HG02571 (cell line): ENCODE data around the gene CCDC91.

Experiments used
- ATAC-seq: cut with Tn5 transposase; IDR thresholded peaks from one replicate; pipeline ENCODE4 v1.9.1; 2021; ENCODE audit warnings: mild to moderate bottlenecking, moderate library complexity; ENCODE audit not compliant: unreplicated experiment

Gene CCDC91, protein sequence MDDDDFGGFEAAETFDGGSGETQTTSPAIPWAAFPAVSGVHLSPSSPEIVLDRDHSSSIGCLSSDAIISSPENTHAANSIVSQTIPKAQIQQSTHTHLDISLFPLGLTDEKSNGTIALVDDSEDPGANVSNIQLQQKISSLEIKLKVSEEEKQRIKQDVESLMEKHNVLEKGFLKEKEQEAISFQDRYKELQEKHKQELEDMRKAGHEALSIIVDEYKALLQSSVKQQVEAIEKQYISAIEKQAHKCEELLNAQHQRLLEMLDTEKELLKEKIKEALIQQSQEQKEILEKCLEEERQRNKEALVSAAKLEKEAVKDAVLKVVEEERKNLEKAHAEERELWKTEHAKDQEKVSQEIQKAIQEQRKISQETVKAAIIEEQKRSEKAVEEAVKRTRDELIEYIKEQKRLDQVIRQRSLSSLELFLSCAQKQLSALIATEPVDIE

DNA sequence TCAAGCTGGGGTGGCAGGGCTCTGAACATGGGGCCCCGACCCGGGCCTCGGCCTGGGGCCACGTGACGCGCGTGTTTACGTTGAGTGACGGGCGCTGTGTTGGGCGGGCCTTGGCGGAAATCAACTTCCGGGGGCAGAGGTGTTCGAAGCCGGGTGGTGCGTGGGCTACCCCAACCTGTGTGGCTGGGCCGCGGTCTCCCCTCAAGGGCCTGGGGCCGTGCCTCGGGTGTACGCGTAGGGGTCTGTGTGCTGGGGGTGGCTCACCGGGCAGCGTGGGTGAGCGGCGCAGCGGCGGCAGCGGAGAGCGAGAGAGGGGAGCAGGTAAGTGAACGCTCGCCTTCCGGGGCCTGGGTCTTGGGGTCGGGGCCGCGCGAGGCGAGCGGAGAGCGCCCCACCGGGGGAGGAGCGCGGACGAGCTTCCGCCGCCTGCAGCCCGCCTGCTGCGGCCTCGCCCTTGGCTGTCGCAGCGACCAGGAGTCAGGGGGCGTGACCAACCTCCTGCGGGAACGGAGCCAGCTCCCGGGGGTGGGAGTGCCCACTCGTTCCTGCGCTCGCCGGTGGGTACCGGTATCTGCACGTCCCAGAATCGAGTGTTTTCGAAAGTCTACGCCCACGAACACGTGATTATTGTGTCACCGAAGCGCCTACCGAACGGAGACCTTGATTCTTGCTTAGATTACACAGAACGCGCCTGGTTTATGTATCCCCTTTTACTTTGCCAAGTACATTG is at the start of gene CCDC91:
CCDC91 (plus strand) TSS at position 136 of the 730 bp plus-strand sequence. CDS start 66,760 bp downstream, outside the sequence.
- ATAC-seq, result peak; percentile 93

DNA sequence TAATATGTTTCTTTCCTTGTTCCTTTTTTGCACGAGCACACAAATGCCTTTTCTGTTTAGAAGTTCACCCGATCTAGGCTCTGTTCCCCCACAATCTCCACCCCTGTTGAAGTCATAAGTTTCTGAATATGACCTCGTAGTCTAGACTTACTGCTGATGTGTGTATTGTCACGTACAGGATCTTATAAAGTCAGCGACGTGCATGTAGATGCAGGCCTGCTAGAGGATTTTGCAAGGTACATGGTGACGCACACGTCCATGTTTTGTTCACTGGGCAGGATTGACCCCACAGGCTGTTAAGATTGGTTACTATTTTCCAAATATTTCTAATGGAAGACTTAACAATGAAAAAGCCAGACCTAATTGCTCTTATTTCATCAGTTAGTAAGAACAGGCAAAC is 46.2 kb upstream of the CCDC91 start:
- ATAC-seq, result no peak

DNA sequence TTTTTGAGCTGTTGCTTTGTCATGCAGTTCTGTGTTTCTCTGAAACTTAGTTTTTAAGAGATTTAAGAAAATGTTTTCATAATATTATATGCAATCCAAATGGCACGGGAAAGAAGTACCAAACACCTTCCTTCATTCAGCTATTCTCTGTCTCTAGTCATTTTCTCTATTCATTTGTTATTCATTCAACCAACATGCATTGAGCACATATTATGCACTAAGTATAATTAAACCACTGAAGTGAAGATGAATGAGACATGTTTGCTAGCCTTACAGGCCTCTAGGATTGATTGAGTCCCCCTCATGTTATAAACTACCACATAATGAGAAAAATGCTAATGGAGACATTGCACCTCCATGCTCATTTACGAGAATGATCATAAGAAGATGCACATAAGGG is 45.7 kb upstream of the CCDC91 start:
- no peak for ATAC-seq

DNA sequence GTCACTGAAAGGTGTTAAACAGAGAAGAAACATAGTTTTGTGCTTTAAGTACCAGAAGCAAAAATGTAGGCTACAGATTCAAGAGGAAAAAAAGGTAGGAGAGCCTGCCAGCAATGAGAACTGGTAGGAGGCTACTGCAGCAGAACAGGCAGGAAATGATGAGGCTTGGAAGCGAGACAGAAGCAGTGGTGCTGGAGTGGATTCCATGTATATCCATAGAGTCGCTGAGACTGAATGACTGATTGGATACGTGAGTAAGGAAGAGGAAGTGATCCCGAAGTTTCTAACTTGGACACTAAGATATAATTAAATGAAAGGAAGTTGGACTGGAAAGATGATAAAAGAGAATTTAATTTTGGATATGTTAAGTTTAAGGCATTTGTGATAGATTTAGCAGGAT is 45.0 kb upstream of the CCDC91 start:
- no peak for ATAC-seq

DNA sequence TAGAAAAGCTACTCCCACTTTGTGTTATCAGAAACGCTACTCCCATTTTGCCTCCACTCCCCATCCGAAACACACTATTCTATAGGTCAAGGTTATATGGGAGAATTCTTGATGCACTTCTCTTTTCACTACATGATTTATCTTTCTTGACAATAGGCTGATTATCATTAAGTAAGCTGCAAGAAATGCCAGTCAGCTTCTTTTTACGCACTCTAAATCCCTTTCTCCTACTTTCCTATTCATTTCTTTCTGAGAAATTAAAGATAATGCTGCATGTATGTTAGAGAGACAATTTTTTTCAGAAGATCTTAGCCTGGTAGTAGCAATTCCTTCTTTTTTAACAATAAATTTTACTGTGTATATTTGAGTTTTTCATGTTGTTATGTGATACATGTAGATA is 41.0 kb upstream of the CCDC91 start:
- no peak for ATAC-seq

DNA sequence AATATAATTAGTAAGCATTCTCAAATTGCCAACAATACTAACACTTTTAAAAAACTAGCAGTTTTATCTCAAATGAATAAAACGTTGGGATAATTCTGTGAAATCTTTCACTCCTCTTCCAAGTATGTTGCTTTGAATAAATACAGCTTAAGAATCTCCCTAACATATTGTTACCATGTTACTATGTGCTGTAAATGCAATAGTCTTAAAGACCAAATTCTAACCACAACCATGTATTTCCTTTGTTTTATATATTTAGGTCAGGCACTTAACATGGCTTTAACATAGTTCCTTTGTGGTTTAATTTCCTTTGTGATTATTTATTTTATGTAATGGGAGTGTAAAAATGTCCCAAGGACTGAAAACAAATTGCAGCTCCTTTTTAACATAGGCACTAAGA is 33.9 kb upstream of the CCDC91 start:
- ATAC-seq, result no peak

DNA sequence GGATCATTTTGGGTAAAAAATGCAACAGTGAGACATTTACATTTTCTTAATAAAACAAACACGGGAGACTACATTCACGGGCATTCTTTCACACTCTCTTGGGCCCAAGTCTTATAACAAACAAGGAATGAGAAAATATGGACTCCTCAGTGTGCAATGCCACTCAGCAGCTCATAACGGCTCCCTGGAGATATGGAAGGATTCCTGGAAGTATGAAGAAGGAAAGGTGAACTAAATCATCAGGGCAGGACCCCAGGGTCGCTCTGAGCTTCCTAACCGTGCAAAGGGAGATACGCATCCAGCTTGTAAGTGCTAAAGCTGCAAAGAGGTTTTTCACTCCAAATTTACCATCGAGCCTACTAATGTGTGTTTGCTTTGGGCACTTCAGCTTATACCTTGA is 33.5 kb upstream of the CCDC91 start:
- no peak for ATAC-seq

DNA sequence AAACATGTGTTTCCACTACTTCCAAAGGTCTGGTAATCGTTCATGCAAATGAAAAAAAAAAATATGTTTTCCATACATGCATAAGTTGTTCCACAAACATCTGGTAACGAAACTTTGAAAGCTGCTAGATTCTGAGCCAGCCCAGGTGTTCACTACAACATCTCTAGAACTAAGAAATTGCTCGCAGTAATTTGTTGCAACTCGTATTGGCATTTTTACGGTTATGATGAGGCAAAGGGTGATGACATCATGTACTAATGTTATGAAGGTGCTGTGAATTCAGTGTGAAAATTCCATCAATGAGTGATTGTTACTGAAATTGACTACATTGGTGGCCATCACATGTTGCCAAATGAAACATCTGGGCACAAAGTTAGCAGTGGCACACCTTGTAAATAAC is 31.9 kb upstream of the CCDC91 start:
- ATAC-seq, result no peak

DNA sequence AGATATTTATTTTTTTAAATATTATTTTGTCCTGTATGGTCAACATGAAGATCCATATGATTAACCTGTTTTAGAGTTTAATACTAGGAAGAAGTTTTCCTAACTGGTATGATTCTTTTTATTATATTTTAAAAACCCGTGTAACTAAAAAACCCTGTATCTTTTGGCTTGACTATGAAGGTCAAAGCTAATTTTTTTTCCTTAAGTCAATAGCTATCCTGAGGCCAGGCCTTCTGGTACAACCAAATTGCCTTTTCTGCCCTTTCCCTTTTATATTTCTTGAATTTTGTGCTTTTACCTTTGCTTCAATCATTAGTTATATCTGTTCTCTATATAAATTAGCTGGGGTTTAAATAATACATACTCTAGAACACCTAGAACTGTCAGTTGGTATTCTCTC is 30.6 kb upstream of the CCDC91 start:
- no peak for ATAC-seq

DNA sequence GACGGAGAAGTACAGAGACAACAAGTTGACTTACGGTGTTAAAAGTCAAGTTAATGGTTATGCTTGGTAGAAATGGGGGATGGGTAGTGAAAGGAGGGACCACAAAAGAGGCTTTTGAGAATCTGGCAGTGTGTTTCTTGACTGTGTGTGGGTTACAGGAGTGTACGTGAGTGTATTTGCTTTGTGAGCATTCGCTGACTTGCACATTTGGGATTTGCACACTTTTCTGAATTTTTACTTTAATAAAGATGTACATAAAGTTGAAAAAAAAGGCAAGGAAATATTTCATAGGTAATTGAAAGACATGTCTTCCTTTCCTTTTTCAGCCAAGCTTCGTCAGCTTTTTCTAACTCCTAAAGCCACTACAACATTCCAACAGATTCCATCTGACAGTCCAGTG is 28.6 kb upstream of the CCDC91 start:
- no peak for ATAC-seq

DNA sequence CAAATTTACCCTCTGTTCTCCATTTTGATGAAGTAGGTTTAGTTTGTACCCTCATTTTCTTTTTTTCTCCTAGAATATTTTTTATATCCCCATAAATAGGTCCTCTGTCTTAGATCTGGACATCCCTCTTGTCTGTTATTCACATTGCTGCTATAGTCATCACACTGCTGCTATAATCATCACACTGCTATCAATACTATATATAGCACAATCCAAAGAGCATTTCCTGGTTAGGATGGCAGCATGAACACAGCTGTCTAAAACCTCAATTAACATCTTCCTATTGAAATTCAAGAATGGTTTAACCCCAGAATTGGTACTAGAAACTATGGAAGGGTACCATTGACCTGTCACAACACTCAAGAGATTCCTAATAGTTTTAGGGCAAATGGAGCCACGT is 27.6 kb upstream of the CCDC91 start:
- ATAC-seq, result no peak

DNA sequence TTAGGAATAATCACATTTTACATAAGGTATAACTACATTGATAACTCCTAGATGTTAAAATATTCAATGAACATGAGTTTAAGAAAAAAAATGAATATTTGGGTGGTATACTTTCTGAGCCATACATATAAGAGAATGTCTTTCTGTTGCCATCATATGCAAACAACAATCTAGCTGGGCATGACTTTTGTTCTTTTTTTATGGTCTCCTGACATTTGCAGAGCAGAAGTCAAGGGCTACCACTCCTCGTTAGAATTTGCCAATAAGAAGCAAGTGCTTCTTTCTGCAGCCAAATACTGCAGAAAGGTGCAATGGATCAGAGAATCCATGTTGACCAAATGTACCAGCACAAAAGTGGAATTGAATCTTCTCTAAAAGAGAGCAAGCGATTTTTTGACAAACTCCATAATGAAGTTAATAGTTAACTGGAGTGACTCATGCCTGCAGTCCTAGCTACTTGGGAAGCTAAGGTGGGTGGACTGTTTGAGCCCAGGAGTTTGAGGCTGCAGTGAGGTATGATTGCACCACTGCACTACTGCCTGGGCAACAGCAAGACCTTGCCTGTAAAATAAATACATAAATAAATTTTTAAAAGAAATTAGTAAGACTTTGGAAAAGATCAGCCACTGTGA is 25.5 kb upstream of the CCDC91 start:
- no peak for ATAC-seq

DNA sequence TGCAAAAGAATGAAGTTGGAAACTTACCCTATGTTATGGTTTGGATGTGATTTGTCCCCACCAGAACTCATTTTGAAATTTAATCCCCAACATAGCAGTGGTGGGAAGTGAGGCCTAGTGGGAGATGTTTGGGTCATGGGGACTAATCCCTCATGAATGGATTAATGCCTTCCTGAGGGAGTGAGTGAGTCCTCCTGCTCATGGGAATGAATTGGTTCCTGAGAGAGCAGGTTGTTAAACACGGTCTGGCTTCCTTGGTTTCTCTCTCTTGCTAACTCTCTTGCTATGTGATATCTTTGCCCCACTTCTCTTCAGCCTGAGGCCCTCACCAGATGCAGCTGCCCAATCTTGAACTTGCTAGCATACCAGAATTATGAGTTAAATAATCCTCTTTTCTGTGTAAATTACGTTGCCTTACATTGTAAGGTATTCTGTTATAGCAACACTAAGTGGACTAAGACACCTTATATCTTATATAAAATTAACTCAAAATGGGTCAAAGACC is 22.2 kb upstream of the CCDC91 start:
- no peak for ATAC-seq

DNA sequence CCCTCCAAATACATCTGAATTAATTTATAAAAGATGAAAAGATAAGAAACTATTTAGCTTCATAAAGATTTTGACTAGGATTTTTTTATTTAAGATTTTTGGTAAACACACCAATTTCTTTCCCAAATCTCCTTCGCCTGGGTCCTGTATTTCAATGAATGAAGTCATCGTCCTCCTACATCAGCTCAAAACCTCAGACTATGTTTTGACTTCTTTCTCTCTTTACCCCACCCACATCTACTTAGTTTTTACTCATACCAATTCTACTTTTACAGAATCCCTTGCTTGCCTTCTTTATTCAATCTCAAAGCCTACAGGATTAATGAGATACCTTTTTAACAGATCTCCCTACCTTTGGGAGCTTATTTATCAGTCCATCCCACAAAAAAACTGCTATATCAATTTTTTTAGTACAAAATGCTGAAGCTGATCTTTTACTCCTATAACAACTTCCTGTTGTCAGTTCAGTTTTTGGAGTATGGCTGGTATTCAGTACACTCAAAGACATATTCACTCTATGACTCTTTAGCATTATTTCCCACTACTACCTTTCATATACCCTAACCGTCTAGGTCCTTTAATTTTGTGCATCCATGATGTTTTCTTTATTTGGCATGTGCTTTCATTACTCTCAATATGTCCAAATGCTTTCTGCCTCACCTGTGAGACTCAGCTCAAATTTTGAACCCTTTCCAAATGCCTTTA is 18.7 kb upstream of the CCDC91 start:
- ATAC-seq, result no peak

DNA sequence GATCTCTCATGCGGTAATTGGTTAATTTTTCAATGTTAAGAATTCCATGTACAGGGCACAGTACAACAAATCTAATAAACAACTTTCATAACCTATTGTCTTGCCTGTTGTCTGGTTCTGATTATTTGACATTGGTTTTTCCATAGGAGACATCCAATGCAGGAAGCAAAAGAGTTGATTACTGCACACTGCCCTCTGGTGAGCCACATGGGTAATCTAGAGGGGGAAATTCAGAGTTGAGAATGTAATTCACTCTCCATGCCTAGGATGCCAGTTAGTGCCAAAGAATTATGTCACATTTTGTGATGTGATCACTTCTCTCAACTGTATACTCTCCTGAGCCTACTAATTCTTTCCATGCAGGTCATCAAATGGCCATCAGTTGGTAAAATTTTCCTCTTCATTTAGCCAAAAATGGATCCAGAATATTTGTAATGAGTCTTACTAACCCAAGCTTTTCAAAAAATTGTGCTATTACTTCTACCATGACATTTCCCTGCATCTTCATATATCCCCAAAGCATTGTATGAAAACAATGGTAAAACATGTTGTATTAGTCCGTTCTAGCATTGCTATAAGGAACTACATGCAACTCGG is 17.7 kb upstream of the CCDC91 start:
- ATAC-seq, result no peak

DNA sequence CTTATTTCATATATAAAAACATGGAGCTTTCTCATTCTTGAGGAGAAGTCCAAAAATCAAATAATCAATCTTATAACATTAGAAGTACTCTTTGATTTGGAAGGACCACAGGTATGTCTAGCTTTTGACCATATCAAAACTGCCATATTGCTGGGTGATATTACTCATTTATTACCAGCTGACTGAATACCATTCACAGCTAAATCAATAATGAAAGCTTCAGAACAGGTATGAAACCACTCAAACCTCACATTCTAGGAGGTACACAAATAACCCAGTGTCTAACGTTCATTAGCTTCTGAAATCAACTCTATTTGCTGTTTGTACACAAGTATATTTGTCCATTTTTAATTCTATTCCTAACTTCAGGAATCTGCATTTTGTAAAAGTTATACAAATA is 16.8 kb upstream of the CCDC91 start:
- no peak for ATAC-seq

DNA sequence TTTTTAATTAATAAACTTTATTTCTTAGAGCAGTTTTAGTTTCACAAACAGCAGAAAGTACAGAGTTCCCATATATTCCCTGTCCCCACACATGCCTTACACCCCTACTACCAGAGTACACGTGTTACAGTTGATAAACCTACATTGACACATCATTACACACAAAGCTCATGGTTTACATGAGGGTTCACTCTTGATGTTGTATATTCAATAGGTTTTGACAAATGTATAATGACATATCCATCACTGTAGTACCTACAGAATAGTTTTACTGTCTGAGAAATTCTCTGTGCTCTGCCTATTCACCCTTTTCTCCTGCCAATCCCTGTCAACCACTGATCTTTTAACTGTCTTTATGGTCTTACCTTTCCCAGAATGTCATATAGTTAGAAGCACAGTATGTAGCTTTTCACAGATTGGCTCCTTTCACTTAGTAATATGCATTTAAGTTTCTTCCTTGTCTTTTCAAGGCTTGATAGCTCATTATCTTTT is 15.1 kb upstream of the CCDC91 start:
- no peak for ATAC-seq

DNA sequence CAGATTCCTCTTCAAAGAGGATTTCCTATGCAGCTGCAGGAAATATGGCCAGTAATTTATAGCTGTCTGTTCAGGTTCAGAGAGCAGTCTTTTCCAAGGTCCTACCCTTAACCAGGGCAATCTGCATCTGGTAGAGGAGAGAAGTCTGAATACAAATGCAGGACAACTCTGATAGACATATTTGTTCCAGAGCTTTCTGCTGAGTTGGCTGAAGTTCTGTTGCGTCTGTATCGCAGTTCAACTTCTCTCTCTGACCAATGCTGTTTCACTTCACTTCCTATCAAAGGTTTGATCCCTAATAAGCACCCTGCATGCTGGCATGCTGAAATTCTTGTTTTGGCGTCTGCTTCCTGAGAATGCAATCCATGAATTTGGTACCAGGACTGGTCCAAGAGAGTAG is 14.0 kb upstream of the CCDC91 start:
- no peak for ATAC-seq

DNA sequence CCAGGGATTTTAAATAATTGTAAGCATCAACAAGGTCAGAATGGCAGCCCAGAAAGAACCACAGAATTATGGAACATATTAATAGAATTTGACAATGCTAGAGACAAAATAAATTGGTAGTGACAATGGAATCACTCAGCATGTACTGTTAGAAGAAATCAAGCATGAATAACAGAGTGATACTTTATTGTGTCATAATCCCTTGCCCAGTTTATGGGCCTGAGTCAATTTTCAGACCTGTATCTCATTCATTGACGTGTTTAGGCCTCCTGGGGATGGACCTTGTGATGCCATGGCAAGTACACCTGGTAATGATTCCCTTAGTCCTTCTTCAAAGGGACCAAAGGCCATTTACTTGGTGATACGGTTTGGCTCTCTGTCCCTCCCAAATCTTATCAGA is 12.8 kb upstream of the CCDC91 start:
- no peak for ATAC-seq

DNA sequence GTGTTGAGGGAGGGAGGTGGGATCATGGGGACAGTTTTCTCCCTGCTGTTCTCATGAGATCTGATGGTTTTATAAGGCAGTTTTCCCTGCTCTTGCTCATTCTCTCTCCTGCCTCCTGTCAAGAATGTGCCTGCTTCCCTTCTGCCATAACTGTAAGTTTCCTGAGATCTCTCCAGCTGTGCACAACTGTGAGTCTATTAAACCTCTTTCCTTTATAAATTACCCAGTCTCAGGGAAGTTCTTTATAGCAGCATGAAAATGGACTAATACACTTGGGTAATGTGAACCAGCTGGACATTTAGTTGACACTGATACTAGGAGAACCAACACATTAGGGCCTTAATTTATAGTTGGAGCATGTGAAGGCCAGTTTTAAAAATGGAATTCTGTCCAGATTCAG is 12.4 kb upstream of the CCDC91 start:
- ATAC-seq, result no peak

DNA sequence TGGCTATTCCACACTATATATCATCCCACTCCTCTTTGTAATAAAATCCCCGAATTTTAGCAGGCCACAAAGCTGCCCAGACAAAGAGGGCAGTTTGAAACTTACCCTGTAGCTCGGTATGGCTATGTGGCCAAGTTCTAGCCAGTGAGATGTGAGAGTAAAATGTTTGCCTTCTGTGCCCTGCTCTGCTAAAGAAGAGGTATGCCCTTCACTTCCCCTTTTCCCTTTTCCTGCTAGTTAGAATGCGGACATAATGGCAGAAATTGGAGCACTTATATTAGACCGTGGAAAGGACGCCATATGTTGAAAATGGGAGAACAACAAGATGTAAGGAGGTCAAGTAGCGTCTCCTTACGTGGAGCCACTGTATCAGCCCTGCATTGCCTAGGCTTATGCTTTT is 11.5 kb upstream of the CCDC91 start:
- ATAC-seq, result no peak
